Measurements from ENCODE around the gene EPHB3.

EPHB3 gene

DNA sequence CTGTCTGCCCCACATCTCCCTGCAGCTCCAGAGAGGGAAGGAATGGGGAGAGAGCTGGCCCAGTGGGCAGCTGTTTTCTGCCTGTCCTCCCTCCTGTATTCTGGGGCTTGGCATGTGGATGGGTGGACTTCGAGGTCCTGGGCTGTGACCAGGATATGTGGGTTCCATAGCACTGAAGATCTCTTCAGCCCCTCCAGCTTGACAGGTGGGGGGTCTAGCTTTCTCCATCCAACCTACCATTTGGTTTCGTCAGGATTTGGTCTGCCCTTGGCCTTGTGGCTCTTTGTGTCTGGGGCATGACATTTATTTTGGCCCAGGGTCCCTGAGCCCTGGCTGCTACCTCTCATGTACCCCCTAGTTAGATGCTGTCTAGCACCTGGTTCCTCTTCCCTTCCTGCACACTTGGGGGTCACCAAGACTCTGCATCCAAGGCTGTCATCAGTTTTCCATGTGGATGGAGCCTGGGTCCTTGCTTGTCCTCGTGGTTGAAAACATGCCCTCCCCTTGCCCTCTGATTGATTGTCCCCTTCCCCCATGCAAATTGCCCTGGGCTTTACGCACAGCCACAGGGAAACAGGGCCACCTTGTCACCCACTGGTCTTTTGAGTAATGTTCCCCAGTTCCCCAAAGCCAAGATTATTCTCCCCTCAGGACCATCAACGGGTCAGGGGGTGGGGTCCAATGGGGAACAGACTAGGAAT lies 3.2 kb downstream of the EPHB3 start:
- DNase-seq, result no peak

DNA sequence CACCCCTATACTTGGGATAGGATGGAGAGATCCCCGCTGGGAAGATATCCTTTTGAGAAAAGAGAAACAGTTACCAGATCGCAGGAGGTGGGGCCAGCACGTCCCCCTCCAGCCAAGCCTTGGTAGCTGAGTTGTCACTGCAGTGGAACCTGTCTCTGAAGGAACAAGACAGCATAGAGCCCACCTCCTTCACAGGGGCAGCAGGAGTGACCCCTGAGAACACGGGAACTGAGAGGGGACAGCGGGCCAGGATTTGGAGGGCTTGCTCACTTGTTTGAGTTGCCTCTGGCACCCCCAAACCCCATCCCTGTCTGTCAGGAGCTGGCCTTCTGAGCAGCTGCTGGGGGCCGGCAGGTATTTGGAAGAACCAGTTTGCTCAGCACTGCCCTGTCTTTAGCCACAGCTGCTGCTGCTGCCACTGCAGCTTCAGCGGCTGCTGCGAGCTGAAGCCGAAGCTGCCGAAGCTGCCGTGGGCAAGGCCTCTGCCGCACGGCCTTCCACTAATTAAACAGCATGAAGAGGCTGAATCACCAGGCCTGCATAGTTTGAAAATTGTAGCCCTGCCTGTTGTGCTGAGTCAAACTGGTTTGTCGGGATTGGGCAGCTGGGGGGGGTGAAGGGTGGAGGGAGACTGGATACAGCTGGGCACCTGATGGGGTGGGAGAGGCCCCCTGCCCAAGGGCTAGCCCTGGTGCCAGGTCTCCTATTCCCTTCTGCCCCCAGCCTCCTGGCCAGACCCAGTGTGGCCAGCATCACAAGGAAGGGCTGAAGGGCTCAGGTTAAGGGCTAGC lies 4.0 kb downstream of the EPHB3 start:
- peak in 1 of 2 experiments; percentile 58 for DNase-seq

DNA sequence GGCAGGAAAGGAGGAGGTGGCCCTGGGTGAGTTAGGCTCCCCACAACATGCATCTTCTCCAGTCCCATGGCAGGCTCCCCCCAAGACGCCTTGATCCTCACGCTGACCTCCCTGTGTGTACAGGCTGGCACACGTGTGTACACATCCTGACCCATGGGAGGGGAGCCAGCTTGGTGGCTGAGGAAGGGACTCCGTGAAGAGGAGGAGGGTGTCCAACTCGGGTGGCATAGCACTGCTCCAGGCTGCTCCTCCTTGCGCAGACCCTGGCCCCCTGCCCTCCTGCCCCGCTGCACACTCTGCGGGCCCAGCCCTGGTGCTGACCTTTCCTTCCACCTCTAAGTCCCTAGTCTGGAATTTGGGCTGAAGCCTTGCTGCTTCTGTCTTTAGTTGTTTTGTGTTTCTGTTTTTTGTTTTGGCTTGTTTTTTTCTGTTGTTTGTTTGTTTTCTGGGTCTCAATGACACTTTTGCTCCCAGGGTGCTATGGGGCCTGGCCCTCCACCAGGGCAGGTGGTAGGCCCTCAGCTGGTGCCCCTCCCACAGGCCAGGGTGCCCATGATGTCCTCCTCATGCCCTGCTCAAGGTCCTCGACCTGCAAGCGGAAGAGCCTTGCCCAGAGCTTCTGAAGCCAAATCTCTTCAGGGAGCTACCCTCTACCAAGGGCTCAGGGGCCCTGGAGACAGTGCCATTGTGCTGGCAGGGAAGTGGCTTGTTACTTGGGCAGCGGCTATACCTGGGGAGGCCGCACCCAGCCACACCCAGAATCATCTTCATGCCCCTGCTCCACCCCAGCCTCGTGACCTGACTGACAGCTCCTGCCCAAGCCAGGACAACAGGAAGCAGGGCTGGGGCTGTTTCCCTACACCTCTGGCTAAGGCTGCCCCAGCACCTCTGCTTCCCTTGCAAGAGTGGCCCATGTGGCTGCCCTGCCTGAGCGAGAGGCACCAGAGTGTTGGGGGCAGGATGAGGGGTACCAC lies 5.1 kb downstream of the EPHB3 start:
- DNase-seq, result no peak

DNA sequence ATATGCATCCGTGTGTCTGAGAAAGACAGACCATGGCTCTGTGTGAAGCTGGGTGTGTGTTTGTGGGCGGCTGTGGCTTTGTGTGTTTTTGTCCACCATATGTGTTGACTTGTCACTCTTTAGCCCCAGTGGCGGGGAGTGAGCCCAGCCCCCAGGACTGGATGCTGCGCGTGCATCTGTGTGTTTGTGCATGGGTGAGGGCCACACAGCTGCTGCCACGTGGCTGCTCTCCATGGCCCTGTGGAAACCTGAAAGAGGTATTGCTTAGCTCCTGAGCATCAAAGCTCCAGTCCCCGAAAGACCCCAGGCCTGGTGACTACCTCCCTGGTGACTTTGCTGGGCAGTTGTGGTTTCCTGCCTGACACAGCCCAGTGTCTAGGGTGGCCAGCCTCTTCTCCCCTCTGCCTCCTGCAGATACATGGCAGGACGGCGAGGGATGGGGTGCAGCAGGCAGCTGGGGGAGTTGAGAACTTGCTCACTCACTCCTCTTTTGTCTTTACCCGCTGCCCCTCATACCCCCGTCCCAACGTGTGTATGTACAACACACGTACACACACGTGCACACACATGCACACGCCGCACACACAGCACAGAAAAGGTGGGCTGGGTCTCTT lies 6.5 kb downstream of the EPHB3 start:
- no peak for DNase-seq

DNA sequence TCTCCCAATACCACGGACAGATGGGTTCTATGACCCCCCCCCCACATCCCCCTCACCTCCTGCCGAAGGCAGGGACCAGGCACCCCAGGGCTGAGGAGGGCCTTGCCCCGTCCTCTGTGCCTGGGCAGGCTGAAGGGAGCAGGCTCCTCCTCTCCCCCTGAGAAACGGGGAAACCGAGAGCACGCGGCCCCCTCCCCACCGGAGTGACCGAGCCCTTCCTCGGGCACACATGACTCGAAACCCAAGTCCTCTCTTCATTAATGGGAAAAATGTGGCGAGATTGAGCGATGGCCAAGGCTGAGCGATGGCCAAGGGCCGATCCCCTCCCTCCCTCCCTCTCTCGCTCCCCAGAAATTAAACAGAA lies 7.0 kb downstream of the EPHB3 start:
- DNase-seq, result no peak

DNA sequence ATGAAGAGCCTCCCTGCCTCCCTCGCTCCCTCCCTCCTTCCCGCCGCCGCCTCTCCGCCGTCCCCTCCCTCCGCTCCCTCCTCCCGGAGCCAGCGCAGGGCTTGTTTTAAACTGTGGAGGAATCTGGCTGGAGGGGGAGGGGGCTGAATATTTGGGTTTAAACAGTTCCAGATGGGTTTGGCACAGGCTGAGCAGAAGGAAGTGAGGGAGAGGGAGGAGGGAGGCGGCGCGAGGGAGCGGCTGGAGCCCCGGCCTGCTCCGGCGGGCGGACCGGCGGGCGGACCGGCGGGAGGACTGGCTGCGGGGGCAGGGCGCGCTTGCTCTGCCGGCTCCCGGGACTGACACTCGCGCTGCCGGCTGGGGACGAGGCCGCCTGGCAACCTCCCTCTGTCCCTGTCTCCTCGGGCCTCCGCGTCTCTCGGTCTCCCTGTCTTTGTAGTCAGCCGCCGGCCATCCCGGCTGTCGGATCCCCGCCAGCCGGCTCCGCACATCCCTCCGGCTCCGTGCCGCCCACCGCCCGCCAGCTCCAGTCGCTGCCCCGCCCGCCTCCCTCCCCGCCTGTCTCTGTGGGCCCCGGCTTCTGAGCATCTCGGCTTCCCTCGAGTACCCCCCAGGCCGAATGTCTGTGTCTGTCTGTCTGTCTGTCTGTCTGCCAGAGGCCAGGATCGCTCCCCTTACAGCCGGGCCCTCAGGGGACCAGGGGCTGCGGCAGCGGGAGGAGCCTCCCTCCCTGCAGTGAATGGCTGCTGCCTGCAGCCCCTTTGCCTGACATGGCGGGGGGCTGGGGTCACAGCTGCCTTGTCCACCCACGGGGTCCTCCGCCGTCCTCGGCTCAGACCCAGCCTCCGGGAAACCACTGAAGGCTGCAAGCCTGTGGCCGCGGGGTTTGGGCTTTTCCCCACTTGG lies 7.6 kb downstream of the EPHB3 start:
- DNase-seq, result peak; percentile 23 to 36

DNA sequence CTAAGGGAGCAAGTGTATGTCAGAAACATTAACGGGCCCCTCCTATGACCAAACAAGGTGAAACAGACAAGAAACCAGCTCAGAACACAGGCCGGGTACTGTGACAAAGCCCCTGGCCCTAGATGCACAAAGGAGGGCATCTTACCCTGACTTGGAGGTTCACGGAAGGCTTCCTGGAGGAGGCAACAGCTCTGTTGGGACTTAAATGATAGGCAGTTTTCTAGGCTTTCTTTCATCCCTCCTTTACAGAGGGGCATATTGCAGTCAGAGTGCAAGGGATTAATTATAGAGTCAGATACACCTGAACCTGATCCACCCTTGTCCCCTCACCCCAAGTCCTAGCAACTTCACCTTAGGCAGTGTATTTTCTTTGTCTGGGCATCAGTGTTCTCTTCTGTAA lies 8.4 kb downstream of the EPHB3 start:
- DNase-seq, result no peak

DNA sequence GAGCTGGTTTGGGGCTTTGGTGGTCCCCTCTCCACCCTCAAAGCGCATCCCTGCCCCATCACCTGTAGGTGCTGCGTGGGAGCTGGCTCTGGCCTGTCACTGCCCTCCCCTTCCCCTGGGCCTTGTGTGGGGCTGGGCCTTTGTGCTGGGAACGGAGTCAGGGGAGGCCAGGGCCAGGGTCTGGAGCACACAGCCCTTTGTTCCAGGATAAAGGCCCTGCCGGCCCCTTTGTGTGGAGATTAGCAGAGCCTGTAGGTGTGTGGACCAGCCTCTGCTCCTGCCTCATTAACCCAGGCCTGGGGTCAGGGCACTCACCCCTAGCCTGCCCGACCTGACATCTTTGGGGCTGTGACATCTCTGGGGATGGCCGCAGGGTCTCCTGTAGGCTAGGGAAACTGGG lies 8.9 kb downstream of the EPHB3 start:
- no peak for DNase-seq

DNA sequence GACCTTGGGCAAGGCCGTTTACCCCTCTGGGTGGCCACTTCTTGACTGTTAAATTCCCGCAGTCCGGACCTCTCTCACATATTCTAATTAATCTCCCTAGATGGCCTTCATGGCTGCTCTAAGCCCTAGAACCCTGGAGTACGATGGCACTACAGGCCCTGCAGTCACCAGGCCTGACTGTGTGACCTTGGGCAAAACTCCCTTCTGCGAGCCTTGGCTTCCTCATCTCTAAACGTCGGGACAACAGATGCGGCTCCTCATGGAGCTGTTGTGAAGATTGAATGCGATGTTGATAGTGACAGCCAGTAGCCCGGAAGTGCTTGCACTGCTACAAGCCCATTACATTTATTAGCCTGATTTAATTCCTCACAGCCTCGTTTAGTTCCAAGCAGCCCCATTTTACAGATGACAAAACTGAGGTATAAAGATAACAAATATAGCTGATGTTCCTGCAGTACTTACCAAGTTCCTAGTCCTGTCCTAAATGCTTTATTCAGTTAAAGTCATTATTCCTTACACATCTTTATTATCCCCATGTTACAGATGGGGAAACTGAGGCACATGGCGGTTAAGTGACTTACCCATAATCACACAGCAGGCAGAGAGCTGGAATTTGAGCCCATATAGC lies 10.3 kb downstream of the EPHB3 start:
- no peak for DNase-seq

DNA sequence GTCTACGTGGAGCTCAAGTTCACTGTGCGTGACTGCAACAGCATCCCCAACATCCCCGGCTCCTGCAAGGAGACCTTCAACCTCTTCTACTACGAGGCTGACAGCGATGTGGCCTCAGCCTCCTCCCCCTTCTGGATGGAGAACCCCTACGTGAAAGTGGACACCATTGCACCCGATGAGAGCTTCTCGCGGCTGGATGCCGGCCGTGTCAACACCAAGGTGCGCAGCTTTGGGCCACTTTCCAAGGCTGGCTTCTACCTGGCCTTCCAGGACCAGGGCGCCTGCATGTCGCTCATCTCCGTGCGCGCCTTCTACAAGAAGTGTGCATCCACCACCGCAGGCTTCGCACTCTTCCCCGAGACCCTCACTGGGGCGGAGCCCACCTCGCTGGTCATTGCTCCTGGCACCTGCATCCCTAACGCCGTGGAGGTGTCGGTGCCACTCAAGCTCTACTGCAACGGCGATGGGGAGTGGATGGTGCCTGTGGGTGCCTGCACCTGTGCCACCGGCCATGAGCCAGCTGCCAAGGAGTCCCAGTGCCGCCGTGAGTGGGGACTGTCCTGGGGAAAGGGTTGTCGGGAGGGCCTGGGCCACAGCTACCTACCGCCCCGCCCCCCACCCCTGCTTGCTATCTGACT lies 11.2 kb downstream of the EPHB3 start:
- DNase-seq, result no peak

DNA sequence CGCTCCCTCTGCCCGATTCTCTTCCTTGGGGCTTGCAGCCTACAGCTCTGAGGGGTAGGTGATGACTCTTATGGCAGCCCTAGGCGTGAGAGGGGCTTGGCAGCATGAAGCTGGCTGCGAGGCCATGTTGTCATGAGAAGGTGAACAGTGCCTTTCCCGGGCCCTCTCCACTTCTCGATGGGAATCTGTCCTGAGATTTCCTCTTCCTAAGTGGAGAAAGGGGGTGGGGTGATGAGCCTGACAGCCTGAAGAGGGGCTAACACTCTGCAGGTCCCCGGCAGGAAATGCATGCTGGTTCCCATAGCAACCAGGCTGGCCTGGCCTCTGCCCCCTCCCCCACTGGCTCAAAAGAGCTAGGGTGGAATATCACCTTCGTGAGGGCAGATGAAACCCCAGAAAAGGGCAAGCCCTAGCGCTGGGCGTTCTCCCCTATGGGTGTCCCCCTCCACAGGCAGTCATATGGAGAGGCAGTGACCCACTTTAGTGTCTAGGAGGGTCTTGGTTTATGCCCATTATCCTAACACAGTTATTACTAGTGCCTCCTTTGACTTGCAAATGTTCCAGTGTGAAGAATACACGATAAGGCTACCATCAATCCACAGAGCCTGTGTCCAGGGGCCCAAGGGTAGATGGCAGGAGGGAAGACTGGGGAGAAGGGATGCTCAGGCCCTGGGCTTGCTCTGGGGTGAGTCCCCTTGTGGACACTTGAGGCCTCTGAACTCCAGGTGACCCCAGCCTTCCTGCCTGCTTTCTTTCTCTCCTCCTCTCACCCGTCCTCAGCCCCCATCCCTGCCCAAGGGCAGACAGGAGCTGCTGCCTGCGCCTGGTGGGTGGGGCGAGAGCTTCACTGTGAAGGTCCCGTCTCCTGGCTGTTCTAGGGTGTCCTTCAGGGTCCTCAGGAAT lies 13.2 kb downstream of the EPHB3 start:
- DNase-seq, result no peak

DNA sequence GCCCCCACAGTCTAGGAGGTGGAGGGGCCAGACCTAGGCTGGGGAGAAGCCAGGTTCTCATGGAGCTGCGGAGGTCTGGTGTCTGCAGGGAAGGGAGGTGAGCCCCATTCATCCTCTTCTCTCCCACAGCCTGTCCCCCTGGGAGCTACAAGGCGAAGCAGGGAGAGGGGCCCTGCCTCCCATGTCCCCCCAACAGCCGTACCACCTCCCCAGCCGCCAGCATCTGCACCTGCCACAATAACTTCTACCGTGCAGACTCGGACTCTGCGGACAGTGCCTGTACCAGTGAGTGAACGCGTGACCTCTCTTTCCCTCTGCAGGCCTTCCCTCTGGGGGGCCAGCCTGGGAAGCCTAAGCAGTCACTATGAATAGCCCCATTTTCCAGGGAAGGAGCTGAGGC lies 14.1 kb downstream of the EPHB3 start:
- DNase-seq, result no peak

DNA sequence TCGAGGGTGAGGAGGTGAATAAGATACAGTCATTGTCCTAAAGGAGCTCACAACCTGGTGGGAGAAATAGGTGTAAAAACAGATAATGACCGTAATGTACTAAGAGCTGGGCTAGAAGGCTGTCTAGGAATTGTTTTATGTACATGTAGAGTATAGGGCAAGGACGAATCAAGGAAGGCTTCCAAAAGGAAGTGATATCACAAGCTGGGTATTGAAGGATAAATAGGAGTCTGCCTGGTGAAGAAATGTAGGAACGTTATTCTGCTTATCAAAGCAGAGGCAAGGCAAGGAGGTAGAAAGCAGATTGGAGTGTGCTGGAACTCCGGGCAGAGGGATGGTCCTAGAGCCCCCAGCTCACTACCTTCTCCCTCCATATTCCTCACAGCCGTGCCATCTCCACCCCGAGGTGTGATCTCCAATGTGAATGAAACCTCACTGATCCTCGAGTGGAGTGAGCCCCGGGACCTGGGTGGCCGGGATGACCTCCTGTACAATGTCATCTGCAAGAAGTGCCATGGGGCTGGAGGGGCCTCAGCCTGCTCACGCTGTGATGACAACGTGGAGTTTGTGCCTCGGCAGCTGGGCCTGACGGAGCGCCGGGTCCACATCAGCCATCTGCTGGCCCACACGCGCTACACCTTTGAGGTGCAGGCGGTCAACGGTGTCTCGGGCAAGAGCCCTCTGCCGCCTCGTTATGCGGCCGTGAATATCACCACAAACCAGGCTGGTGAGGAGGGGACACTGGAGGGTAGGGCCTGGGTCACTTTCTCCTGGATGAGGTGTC lies 15.1 kb downstream of the EPHB3 start:
- DNase-seq, result no peak

DNA sequence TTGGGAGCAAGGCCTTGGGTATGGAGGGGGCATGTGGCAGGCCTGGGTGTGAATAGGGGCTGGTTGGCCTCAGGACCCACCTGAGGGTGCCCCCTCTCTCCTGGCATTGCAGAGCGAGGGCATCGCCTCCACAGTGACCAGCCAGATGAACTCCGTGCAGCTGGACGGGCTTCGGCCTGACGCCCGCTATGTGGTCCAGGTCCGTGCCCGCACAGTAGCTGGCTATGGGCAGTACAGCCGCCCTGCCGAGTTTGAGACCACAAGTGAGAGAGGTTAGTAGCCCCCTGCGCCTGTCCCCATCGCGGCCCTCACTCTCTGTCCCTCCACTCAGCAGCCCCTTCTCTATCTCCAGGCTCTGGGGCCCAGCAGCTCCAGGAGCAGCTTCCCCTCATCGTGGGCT lies 16.0 kb downstream of the EPHB3 start:
- no peak for DNase-seq

DNA sequence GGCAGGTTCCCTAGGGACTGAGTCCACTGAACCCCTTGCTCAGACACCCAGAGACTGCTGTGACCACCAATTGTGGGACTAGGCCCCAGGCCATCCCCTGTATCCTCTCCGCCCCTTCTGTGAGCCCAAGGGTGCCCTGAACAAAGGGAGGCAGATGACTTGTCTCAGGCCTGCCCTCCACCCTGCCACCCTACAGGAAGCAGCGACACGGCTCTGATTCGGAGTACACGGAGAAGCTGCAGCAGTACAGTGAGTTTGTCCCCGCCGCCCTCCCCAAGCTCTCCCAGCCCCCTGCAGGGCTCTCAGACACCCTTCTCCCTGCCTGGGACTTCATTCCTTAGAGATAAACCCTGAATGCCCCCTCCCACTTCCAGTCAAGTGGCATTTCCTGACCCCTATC lies 16.6 kb downstream of the EPHB3 start:
- no peak for DNase-seq

DNA sequence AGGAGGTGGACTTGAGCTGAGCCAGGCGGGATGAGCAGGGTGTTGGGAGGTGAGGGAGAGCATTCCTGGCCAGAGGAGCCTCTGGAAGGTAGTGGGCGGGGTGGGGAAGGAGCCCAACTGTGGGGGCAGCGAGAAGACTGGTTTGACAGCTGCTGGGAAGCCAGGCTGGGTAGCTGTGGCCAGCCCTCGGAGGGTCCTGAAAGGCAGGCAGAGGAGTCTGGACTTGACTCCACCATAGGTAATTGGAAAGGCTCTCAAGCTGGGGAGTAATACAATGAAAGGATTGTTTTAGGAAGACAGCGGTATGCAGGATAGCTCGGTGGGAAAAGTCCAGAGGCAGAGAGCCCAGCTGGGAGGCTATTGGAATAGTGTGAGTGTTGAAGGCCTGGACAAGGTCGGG lies 17.2 kb downstream of the EPHB3 start:
- DNase-seq, result no peak

DNA sequence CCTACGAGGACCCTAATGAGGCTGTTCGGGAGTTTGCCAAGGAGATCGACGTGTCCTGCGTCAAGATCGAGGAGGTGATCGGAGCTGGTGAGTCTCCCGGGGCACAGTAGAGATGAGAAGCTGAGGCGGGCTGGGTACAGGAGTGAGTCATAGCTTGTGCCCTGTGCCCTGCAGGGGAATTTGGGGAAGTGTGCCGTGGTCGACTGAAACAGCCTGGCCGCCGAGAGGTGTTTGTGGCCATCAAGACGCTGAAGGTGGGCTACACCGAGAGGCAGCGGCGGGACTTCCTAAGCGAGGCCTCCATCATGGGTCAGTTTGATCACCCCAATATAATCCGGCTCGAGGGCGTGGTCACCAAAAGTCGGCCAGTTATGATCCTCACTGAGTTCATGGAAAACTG lies 17.9 kb downstream of the EPHB3 start:
- no peak for DNase-seq

DNA sequence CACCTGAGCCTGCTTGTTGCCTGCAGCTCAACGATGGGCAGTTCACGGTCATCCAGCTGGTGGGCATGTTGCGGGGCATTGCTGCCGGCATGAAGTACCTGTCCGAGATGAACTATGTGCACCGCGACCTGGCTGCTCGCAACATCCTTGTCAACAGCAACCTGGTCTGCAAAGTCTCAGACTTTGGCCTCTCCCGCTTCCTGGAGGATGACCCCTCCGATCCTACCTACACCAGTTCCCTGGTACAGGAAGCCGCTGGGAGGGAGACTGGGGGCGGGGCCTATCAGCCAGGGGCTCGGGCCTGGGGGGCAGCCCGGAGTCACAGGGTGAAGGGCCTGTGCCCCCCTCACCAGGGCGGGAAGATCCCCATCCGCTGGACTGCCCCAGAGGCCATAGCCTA lies 18.8 kb downstream of the EPHB3 start:
- DNase-seq, result no peak

DNA sequence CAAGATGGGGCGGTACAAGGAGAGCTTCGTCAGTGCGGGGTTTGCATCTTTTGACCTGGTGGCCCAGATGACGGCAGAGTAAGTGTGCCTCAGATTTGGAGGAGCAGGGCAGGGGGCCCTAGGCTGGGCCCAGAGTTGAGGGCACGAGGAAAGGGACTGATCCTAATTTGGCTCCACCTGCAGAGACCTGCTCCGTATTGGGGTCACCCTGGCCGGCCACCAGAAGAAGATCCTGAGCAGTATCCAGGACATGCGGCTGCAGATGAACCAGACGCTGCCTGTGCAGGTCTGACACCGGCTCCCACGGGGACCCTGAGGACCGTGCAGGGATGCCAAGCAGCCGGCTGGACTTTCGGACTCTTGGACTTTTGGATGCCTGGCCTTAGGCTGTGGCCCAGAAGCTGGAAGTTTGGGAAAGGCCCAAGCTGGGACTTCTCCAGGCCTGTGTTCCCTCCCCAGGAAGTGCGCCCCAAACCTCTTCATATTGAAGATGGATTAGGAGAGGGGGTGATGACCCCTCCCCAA lies 19.8 kb downstream of the EPHB3 start:
- DNase-seq, result no peak
